ENCODE measurements around the gene ESRRG.

The ESRRG gene

DNA sequence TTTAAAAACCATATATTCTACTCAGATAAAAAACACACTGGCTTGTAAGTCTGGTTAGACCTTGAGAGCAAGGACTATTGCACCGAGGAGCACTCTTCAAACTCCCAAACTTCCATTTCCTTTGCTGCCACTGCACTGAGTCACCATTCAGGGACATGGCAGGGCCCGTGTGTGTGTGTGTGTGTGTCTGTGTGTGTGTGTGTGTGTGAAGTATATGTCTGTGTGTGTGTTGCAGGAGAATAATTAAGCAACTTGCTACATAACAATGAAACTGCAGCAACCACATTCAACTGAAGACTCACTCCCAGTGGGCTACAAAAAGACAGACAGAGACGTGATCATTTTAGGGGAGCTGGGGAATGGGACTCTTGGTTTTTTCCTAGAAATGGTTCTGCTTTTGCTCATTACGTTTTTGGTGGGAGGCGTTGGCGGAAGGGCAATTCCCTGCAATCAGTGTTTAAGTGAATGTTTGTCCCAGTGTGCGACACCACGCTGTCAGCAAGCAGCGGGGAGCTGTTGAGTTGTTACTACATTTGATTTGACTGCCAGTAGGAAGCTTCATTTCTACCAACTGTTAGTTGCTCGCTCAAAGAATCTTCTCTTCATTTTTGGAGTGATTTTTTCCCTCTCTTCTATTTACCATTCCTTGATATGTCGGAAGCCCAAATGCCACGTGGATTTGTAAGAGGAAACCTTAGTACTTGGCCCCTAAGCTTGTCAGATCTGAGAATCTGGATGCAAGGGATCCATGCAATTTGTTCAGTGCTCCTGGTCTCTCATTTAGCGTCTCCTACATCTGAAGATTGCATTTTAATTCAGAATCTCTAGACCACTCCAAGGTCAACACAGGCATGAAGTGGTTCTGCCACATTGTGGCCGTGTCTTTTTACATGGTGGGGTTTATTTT lies 36.1 kb downstream of the ESRRG start:
- Histone ChIP-seq H3K4me3 (no peak overlapping the region), H3K27ac (no peak overlapping the region)
- no peak for DNase-seq (ENCODE audit: low spot score)
- TF ChIP-seq, protein P1, sequence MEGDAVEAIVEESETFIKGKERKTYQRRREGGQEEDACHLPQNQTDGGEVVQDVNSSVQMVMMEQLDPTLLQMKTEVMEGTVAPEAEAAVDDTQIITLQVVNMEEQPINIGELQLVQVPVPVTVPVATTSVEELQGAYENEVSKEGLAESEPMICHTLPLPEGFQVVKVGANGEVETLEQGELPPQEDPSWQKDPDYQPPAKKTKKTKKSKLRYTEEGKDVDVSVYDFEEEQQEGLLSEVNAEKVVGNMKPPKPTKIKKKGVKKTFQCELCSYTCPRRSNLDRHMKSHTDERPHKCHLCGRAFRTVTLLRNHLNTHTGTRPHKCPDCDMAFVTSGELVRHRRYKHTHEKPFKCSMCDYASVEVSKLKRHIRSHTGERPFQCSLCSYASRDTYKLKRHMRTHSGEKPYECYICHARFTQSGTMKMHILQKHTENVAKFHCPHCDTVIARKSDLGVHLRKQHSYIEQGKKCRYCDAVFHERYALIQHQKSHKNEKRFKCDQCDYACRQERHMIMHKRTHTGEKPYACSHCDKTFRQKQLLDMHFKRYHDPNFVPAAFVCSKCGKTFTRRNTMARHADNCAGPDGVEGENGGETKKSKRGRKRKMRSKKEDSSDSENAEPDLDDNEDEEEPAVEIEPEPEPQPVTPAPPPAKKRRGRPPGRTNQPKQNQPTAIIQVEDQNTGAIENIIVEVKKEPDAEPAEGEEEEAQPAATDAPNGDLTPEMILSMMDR (IDR thresholded peaks at IDR 0.05) = no peak

DNA sequence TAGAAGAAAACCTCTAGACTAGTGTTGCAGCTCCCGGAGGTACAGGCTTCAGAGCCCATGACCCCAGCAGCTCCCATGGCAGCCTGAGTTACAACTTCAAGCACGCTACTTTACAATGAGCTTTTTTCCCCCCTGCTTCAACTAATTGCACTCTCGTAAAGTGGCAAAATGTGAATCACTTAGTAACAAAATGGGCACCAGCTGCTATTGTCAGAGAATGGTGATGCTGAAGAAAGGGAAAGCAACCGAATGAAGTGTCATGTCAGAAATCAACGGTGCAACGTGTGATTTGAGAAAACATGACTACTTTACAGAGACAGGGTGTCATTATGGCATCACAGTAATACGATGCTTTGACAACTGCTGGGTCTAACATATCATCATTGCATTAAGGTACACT lies 40.5 kb downstream of the ESRRG start:
- DNase-seq (ENCODE audit: low spot score) = no peak
- TF ChIP-seq, protein P1 (IDR thresholded peaks at IDR 0.05) = no peak
- Histone ChIP-seq H3K27ac (no peak overlapping the region), H3K4me3 (no peak overlapping the region)

DNA sequence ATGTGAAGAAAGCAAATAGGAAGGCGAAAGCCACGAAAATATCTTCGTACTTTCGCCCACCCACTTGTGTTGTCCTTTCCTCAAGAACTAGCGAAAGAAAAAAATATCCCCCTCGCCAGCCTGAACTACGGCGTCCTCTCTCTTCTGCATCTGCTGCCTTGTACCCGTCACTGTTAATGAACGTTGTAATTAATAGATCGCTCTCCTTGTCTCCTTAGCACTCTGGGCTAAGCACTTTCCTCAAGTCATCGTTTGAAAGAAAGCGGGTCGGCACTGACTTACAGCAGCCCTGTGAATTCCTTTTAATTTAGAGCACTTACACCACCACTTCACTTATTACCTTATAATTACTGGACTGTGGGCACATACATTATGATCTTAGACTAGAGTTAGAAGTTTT lies 44.1 kb downstream of the ESRRG start:
- DNase-seq (ENCODE audit: low spot score) = no peak

DNA sequence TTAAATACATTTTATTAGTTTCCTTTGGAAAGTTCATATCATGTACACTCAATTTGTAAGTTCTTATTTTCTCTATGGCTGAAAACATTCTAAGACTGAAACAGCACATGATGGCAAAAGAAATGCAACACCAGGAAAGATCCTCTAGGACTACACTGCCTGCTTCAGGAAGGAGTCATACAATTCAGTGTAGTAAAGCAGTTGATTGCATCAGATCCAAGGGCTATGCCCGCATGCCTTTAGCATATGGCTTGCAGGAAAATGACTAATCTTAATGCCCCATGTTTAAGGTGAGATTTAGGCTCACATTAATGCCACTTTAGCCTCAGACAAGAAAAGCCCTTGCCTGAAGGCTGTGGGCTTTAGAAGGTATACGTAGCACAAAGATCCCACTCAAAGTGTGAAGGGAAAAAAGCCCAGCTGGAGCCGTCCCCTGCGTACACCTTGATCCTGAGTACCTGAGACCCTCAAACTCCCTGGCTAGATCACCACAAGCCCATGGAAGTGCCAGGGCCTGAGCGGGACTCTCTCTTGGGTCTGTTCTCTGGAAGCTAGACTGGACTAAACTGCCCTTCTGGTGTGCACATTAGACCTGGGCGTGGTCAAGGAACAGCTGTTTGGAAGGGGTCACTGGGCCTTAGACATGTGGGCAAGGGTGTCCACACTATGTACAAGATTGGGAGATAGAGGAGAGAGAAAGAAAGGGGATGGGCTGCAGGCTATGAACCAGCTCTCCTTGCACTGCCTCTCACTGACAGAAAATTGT lies 52.9 kb downstream of the ESRRG start:
- no peak overlapping the region for H3K27ac ChIP-seq
- H3K4me3 ChIP-seq = no peak overlapping the region
- DNase-seq (ENCODE audit: low spot score) = no peak
- TF ChIP-seq, protein P1 (IDR thresholded peaks at IDR 0.05) = no peak

More for the DNA sequence above, 44.1 kb downstream of the ESRRG start:
- no peak overlapping the region for H3K4me3 ChIP-seq
- H3K27ac ChIP-seq = no peak overlapping the region
- TF ChIP-seq, protein P1 (IDR thresholded peaks at IDR 0.05) = no peak

DNA sequence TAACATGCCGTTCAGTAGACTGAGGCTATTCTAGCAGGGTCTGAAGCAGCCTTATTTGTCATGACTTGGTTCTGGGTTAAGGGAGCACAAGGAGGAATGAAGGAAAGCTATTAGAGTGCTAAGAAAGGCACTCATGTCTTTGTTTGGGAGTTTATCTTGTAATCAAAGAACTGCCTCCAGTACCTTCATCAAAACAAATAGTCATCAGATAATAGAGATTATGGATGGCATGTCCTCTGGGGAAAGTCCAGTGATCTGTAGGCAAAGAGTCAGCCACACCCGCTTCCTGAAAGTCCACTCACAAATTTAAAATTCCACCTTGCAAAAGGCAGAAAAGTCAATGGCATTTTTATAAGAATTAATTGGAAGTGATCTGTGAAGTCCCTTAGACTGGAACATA lies 56.8 kb downstream of the ESRRG start:
- no peak for DNase-seq (ENCODE audit: low spot score)
- TF ChIP-seq, protein P1 (IDR thresholded peaks at IDR 0.05) = no peak
- Histone ChIP-seq H3K4me3 (no peak overlapping the region), H3K27ac (no peak overlapping the region)

DNA sequence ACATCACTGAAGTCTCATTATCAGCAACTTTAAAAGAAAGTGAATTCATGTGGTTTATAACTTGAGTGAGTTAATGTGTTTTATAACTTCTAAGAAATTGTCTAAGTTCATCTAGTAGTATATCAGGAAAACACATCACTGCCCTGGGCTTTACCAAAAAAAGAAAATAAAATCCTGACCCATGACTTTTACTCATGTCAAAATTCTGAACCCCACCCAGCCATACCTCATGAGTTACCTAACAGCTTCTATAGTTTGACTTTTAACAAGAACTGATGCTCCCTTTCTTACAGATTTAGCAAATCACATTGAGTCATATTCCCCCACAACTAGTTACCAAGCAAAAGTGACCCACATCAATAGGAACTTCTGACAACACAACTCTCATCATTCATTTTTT lies 57.4 kb downstream of the ESRRG start:
- no peak for DNase-seq (ENCODE audit: low spot score)
- Histone ChIP-seq H3K4me3 (no peak overlapping the region), H3K27ac (no peak overlapping the region)
- TF ChIP-seq, protein P1 (IDR thresholded peaks at IDR 0.05) = no peak
